Body of pancreas (tissue), 4 donors: ENCODE measurements around the gene HLA-DOB.

ENCODE experiments used
- CTCF ChIP-seq, 7 experiments: fragments of 450-650 bp in 4 of 7; fragments of 200-600 bp in 3 of 7; sonication (generic) in 3 of 7; IDR thresholded peaks; one replicate each; pipeline ENCODE4 v1.5.1; 2016 to 2019; ENCODE audit warnings: antibody characterized with exemption in 7 of 7
- POLR2A ChIP-seq, 3 donors: fragments of 450-650 bp; IDR thresholded peaks; one replicate each; pipeline ENCODE4 v1.6.1; 2016; ENCODE audit warnings: antibody characterized with exemption in 3 of 3, mild to moderate bottlenecking in 2 of 3

GRCh38 chr6:32839356-32839755, 22.6 kb upstream of the HLA-DOB start:
- TF ChIP-seq CTCF (IDR thresholded peaks at IDR 0.05): no peak
- TF ChIP-seq POLR2A (IDR thresholded peaks at IDR 0.05): no peak
